Hematopoietic multipotent progenitor cell (in vitro differentiated cells): Measurements from ENCODE around the gene RBMS3. TPM values are rescaled to one million over a fixed set of nuclear protein-coding genes. Genes with fewer than 3 reads are reported as not detected.

Experiments used
- DNase-seq, 3 donors: peaks; one replicate each; pipeline ENCODE4 v3.0.0-alpha.2; 2011 to 2015; ENCODE audit warnings: low read depth in 2 of 3, low spot score in 2 of 3
- total RNA-seq: library from RNA; depleted of rRNA; stranded (reverse); fragments of >200 nt; gene quantifications from one replicate; pipeline ENCODE4 v1.2.3, GENCODE V29; 2012

Gene RBMS3
- total RNA-seq, 1 donor = under 0.01 TPM

DNA sequence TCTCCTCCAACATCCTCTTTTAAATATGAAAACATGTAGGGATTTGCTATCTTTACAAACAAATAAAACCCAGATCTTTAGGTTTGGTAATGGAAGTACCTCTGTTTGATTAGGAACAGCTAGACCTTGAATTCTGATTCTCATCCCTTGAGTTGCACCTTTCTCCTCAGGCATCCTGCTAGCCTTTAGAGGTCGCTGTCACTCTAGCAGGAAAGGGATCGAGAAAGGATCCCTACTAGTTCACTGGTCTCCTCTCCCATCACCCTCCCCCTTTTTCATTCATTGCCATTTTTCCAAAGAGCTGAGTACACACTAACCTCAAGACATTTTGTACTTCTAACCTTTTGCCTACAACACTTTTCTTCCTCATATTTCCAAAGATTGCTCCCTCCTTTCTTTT, 569.8 kb downstream of the RBMS3 start:
- no peak for DNase-seq

DNA sequence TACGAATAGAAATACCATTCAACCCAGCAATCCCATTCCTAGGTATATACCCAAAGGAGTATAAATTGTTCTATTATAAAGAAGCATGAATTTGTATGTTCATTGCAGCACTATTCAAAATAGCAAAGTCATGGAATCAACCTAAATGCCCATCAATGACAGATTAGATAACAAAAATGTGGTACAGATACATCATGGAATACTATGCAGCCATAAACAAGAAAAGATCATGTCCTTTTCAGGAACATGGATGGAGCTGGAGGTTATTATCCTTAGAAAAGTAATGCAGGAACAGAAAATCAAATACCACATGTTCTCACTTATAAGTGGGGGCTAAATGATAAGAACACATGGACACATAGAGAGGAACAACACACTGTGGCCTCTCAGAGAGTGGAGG, 571.9 kb downstream of the RBMS3 start:
- DNase-seq = no peak

DNA sequence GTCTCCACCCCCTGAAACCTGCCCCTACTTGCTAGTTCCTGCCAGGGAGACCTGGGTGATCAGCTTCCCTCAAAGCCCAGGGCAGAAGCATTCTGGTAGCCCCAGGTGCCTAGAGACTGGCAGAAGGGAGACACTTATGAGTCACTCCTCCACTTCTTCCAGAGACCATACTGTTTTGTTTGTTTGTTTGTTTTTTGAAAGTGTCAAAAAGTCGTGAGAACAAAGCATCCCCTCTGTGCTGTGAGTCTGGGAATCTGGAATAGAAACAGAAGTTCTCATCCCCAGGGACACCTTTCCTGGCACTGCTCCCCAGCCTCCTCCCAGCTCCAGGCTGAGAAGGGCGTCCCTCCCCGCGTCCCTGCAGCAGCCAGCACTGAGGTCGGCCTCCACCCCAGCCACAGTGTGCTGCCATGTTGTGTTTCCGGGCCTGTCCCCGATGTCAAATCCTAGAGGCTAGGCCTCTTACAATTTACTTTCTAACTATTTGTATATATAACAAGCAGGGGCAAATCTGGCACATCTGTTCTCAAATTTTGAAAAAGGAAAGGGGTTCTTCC, 573.0 kb downstream of the RBMS3 start:
- DNase-seq = no peak

DNA sequence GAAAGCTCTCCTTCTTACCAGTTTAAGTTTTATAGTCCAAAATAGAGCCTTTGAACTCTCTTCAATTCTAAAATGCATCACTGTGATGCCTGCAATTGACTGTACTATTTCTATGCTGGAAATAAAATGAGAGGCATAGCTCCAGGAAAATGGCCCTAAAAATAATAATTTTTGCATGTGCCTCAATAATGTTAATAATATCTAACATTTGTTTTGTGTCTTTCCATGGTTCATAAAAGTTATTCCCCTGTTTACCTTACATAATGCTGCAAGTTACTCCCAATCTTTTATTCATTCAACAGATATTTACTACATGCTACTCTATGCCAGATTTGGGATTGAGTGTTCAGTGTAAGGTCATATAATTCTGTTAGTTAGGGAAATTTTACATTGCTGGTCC, 574.0 kb downstream of the RBMS3 start:
- no peak for DNase-seq

DNA sequence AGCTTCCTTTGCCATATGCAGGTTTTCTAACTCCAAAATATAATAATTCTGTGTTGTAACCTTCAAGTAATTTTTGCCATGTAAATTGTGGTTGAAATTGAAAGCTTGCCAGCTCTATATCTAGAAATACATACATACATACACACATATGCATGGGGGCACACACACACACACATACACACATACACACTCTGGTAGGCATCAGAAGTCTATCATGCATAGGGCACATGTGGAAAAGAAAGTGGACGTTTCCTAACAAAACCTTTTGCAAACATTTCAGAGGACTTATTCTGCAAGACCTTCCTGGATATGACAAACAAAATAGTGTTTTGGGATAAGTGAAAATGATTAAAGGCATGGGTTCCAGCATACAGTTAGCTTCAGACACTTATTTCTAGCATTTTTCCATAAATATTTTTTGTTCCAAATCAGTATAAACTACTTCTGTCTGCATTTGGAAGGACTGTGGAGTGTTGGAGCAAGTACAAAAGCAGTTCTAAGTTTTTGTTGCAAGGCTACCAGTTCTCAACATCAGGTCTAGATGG, 578.9 kb downstream of the RBMS3 start:
- DNase-seq = no peak

DNA sequence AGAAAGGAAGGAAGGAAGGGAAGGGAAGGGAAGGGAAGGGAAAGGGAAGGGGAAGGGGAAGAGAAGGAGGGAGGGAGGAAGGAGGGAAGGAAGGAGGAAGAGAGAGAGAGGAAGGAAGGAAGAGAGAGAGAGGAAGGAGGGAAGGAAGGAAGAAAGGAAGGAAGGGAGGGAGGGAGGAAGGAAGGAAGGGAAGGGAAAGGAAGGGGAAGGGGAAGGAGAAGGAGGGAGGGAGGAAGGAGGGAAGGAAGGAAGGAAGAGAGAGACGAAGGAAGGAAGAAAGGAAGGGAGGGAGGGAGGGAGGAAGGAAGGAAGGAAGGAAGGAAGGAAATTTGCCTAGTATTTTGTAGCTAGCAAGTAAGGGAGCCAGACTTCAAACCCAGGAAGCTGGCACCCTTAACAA, 583.9 kb downstream of the RBMS3 start:
- no peak for DNase-seq

DNA sequence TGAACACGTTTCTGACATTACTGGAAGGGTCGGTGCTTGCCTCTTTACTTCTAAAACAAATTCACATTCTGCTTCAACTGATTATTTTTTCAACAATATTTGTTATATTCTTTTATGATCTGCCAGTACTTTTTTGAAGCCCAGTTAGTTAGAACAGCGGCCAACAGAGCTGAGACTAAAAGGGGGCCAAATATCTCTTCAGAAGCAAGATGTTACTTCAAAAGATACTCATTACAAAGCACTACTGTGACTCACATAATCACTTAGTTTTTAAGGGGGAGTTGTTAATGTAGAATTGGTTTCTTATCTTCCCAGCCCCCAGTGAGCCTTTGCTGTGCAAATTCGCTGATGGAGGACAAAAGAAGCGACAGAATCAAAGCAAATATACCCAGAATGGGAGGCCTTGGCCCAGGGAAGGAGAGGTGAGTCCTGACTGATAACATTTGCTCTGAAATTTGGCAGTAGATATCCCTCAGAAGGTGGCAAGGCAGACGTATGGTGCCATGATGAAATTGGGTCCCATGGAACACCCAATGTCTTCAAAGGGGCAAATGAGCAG, 587.8 kb downstream of the RBMS3 start:
- DNase-seq = no peak

DNA sequence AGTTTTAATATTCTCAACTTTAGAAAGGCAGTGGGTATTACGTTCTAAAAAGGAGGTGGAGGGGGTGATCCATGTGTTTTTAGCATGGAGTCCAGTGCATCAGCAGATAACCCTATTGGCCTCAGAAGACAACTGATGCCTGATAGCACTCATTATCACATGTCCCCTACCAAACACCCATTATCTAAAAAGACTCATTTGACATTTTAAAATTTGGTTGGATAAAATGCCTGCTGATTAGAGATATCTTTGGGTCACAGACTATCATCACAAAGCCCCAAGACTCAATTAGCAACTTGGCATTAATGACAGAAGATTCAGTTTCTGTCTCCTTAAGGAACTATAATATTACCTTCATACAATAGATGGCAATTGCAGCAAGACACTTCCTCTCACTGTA, 589.3 kb downstream of the RBMS3 start:
- DNase-seq = no peak

DNA sequence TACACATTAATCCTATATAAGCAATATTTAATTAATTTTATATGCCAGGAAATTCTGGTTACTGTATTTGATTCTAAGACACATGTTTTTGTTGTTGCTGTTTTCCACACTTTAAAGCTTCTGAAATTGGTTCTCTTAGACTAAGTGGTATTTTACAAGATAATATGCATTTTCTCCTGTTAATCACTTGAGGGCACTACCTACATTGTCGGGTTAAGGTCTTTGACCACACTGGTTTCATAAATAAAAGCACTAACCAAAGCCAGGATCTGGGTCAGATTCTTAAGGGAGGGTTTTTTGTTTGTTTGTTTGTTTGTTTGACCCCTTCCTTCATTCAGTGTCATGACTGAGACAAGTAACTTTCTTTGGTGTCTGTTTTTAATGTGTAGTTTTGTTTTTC, 590.2 kb downstream of the RBMS3 start:
- no peak for DNase-seq

DNA sequence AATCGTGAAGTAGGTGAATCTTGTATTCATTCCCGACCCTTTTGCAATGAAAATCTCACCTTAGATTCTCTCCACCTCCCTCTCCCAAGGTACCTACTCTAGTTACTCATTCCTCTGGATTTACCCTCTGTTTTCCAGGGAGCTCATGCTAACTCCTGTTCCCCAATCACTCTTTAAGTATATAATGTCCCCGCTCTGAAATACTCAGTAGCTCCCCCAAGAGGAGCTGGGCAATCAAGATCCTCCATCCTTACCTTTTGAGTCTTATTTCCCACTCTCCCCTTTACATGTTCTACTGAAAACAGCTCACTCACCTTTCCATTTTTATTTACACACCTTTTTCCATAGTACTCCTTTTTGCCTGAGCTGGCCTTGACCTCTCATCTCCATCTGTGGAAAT, 599.9 kb downstream of the RBMS3 start:
- no peak for DNase-seq

DNA sequence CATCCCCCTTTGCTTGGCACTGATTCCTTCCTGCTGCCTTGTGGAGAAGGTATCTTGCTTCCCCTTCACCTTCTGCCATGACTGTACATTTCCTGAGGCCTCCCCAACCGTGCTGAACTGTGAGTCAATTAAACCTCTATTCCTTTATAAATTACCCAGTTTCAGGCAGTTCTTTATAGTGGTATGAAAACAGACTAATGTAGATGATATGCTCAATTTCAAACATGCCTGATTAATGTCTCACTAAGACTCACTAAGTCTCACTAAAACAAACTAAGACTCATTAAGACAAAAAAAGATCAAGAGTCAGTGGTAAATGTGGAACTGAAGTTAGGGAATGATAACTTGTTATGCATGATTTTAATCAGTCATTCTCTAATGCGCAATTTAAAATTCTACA, 606.6 kb downstream of the RBMS3 start:
- no peak for DNase-seq

DNA sequence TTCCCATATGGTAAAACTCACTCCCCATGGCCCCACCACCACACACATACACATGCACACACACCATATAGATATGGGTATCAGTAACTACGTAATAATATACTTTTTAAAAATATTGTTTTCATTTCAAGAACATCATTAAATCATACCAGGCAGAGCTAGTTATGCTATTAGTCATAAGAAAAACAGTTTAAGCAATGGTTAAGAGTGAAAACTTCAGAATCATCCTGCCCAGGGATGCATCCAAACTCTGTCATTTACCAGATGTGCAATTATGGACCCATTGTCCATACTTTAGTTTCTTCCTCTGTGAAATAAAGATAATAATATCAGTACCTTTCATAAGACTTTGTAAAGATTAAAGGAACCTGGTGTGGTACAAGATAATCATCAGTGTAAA, 608.3 kb downstream of the RBMS3 start:
- DNase-seq = no peak

DNA sequence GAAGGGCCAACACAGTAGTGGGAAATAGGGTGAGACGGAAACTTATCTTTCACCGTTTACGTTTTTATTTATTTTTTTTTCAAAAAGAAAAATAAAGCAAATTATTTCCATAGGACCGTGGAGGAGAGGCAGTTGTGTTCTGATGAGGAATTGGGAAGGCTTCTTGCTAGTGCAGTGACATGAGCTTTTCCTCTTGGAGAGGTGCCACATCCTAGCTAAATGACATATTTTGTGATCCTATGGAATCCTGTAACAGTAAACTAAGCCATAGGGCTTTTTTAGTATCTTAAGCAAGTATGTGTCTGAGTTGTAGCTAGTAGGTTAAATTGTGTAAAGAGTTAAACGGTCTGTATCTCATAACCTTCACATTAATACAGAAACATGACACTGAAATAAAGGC, 609.9 kb downstream of the RBMS3 start:
- DNase-seq = no peak

DNA sequence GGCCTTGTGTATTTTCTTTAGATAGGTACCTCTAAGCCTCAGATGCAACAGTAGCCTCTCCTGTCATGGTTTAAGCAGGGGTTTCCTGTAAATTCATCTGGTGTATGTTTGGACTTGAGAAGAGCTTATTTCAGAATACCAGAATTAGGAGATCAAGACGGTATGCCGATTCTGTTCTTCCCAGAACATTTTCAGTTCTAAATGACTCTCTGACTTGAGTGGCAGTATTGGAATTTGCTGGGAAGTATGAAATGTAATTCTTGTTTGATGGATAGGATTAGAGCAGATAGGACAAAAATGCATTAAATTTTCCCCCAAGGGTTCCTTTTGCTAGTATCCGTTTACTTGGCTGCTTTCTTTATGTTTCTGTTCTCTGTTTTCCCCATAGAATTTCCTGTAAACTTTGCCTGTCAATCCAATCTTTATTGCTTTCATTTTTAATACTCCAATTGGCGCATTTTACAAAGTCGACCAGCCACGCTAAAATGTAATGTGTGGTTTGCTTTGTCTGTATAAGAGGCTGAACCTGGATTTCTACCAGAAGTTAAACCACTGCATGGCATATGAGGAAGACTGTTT, 612.2 kb downstream of the RBMS3 start:
- no peak for DNase-seq

DNA sequence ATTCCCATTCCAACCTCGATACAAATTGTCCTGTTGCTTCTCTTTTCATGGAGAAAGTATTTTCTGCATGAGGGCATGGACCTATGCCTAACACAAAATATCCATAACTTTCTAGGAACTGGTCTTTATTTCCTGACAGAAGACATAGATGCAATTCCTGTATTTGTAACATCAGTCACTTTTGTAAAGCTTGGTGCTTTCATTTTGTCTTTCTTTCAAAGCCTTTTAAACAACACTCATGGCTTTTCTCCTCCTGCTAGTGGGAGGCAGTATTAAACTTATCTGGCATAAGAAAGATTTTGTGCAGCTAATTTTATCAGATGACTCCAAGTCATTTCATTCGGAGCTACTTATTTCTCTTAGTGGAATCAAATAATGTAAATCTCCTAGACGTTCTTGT, 616.0 kb downstream of the RBMS3 start:
- no peak for DNase-seq

DNA sequence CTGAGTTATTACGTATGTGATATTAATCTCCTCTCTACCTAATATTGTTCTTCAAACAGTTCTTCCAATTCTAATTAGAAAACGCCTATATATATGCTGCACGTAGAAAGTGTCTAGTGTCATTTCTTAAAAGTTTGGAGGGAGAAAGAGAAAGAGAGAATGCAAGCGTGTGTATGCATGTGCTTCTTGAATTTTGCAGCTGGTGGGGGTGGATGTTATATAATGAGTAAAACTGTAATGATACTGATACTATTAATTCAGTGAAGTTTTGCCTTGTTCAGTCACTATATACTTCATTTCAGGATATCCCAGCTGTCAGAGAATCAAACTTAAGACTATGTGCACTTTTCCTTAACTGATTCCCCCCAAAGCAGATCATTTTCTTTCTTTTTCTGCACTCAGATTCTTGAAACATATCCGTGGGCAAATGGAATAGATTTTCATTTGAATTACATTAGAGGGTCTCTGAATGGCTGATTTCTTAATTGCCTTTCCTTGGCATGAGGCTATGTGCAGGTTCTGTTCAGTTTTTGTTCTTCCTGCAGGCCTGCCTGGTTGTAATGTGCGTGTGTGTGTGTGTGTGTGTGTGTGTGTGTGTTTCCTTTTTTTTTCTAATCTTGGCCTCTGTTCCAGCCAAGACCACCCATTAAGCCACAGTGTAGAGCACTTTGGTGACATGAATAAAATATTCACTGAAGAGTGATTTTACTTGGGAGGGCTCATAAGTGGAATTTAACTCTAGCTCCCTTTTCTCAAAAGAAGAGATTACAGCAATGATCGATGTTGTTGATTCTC, 617.5 kb downstream of the RBMS3 start:
- DNase-seq = no peak

DNA sequence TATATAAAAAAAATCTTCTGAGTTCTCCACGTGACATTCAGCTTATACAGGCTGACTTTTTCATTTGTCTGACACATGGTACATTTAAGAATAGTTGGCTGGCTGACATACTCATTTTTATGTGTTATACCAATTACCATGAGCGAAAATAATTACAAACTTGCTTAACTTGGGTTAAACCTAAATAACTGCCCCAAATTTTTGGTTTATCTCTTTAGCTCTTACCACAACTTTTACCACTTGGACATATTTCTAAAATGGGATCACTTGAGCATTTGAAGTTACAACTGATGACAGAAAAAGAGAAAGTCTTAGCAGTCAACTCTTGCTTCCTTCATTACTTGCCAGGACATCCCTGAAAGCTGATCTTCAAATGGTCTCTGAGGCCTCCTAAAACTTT, 618.1 kb downstream of the RBMS3 start:
- no peak for DNase-seq

DNA sequence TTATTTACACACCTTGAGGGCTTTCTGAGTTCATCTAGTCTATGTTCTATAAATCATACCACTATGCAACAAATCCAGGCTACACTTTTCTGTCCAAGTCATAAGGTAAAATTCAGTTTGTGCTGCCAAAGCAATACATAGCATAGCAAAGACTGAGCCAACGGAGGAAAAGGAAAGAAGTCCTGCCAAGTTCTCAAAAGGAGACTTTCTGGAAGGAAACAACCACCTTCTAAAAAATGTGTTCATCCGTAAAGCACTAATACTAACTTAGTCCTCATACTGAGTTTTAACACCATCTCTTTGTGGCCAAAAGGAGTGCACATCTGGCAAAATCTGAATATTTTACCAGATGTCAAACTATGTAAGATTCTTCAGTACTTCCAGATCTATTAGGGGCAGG, 620.2 kb downstream of the RBMS3 start:
- no peak for DNase-seq

DNA sequence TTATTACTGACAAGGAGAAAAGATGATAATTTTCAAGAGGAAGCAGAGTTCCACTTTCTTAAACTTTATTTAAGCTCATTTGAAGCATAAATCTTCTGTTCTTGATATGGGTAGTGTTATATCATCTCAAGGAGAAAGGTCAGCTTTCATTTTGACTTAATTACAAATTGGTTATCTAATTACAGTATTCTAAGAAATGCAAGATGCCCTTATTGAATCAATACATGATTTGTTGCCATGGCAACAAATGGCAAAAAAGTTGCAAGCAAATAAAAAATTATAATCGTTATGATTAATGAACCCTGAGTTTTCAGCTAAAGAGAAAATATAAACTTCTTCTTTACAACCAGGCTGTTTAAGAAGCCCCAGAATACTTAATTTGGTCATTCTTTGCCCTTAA, 622.7 kb downstream of the RBMS3 start:
- no peak for DNase-seq

DNA sequence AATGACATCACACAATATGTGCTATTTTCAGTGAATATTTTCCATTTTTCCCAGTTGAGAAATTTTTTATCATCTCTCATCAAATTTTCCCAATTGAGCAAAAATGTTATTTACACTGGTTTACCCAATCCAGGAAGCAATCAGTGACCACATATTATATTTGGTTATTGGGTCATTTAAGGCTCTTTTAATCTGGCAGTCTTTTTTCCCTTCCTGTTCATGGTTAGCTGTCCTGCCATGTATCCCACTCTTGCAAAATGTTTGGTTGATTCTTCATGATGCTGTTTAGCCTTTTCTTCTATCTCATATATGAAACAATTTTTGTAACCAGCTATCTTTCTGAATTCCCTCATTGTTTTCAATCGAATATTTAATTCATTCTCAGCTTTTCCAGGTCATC, 626.0 kb downstream of the RBMS3 start:
- no peak for DNase-seq

DNA sequence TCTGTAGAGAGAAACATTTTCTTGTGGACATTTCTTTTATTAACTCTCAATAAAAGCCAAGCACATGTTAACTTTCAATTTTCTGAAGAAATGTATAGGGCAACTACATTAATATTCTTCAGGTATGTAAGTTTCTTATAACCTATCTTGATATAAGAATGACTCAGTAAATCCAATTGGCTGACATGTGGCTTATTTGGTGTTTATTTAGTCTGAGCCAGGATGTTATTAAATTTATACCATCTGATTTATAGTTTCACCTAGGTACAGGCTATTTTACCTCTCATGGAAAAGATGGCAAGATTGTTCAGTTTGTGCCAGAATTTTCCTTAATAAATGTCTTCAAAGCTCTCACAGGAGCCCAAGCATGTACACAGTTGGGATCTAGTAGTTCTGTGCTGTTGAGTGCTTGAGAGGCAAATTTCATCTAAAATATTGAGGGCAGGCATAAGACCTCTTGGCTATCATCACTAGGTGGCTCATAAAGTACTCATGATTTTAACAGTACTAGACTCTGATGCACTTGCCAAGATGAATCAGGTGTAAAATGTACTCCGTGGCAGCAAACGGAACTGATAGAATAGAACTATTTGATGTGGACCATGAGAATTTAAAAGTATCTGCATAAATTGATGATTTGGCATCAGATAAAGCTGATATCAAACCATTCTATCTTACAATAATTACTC, 631.9 kb downstream of the RBMS3 start:
- DNase-seq = no peak
